CD14-positive monocyte (primary cell): Measurements from ENCODE around the gene COA3. TPM values are rescaled to one million over a fixed set of nuclear protein-coding genes. Genes with fewer than 3 reads are reported as not detected.

Source experiments
- DNase-seq, 3 donors: peaks; one replicate each; pipeline ENCODE4 v3.0.0-alpha.2; 2011 to 2022
- H2AFZ ChIP-seq: 2 replicates; pipeline ENCODE4 v1.6.0; 2012; ENCODE audit warnings: mild to moderate bottlenecking, low read depth, low read length, inconsistent platforms; ENCODE audit not compliant: insufficient read depth, poor library complexity, severe bottlenecking
- H3K27ac ChIP-seq, 2 donors: 1 replicate in 1 of 2; 2 replicates in 1 of 2; pipeline ENCODE4 v1.5.1; 2012 to 2013; ENCODE audit warnings: low read length in 2 of 2, control low read depth in 1 of 2, inconsistent platforms in 1 of 2, low read depth in 1 of 2, mild to moderate bottlenecking in 1 of 2
- H3K27me3 ChIP-seq, 2 donors: one replicate each; pipeline versions ENCODE4 v1.6.0 to v1.6.1; 2011 to 2013; ENCODE audit warnings: low read length in 2 of 2; ENCODE audit not compliant: control insufficient read depth in 2 of 2, insufficient read depth in 2 of 2
- H3K36me3 ChIP-seq, 2 donors: replicated peaks in 1 of 2; 1 replicate in 1 of 2; 2 replicates in 1 of 2; pipeline versions ENCODE4 v1.5.1 to v1.6.1; 2012 to 2013; ENCODE audit warnings: low read length in 2 of 2, control low read depth in 1 of 2, inconsistent platforms in 1 of 2, mild to moderate bottlenecking in 1 of 2; ENCODE audit not compliant: insufficient read depth in 2 of 2, control insufficient read depth in 1 of 2
- H3K4me1 ChIP-seq, 2 donors: 1 replicate in 1 of 2; 2 replicates in 1 of 2; pipeline versions ENCODE4 v1.5.1 to v1.6.1; 2012 to 2013; ENCODE audit warnings: low read length in 2 of 2, control low read depth in 1 of 2, inconsistent platforms in 1 of 2, mild to moderate bottlenecking in 1 of 2, moderate library complexity in 1 of 2; ENCODE audit not compliant: insufficient read depth in 2 of 2, control insufficient read depth in 1 of 2
- H3K4me2 ChIP-seq: replicated peaks from 2 replicates; pipeline ENCODE3; 2012; ENCODE audit warnings: low read length, moderate library complexity, mild to moderate bottlenecking; ENCODE audit not compliant: poor library complexity, severe bottlenecking; ENCODE audit errors: extremely low read depth
- H3K4me3 ChIP-seq, 3 experiments: fragments of 200-600 bp in 1 of 3; sonication (generic) in 1 of 3; replicated peaks in 1 of 3; 1 replicate in 2 of 3; 2 replicates in 1 of 3; pipeline ENCODE4 v1.5.1; 2011 to 2013; ENCODE audit warnings: low read length in 3 of 3, mild to moderate bottlenecking in 3 of 3, control low read depth in 2 of 3, low read depth in 2 of 3, inconsistent platforms in 1 of 3, moderate library complexity in 1 of 3
- H3K79me2 ChIP-seq: 2 replicates; pipeline ENCODE4 v1.6.0; 2012; ENCODE audit warnings: mild to moderate bottlenecking, control low read depth, inconsistent platforms, low read length, moderate library complexity; ENCODE audit not compliant: insufficient read depth
- H3K9ac ChIP-seq: 2 replicates; pipeline ENCODE4 v1.6.0; 2017; ENCODE audit warnings: low read length, mild to moderate bottlenecking; ENCODE audit not compliant: insufficient read depth, poor library complexity, severe bottlenecking
- H3K9me3 ChIP-seq, 2 donors: replicated peaks in 1 of 2; 1 replicate in 1 of 2; 2 replicates in 1 of 2; pipeline versions ENCODE4 v1.5.1 to v1.6.1; 2012 to 2013; ENCODE audit warnings: low read length in 2 of 2, control low read depth in 1 of 2; ENCODE audit not compliant: control insufficient read depth in 1 of 2, insufficient read depth in 1 of 2
- H4K20me1 ChIP-seq: 2 replicates; pipeline ENCODE4 v1.6.0; 2012; ENCODE audit warnings: mild to moderate bottlenecking, low read length, control low read depth, moderate library complexity; ENCODE audit not compliant: insufficient read depth
- H3K27ac Mint-ChIP-seq, 7 donors: one replicate each; pipeline ENCODE4 v1.8.0; 2020; ENCODE audit warnings: mild to moderate bottlenecking in 7 of 7, mixed read lengths in 7 of 7, moderate library complexity in 6 of 7, inconsistent platforms in 2 of 7
- H3K27me3 Mint-ChIP-seq, 3 donors: one replicate each; pipeline ENCODE4 v1.8.0; 2021 to 2022; ENCODE audit warnings: low read depth in 3 of 3, mild to moderate bottlenecking in 3 of 3, mixed read lengths in 3 of 3, moderate library complexity in 3 of 3, inconsistent platforms in 1 of 3
- H3K36me3 Mint-ChIP-seq, 2 donors: one replicate each; pipeline ENCODE4 v1.8.0; 2020; ENCODE audit warnings: mixed read lengths in 2 of 2, inconsistent platforms in 1 of 2, mild to moderate bottlenecking in 1 of 2
- H3K4me1 Mint-ChIP-seq: one replicate; pipeline ENCODE4 v1.8.0; 2020; ENCODE audit warnings: mild to moderate bottlenecking, mixed read lengths
- H3K4me3 Mint-ChIP-seq, 2 donors: one replicate each; pipeline ENCODE4 v1.8.0; 2020; ENCODE audit warnings: mild to moderate bottlenecking in 2 of 2, mixed read lengths in 2 of 2, moderate library complexity in 1 of 2
- H3K9me3 Mint-ChIP-seq, 7 donors: one replicate each; pipeline ENCODE4 v1.8.0; 2020 to 2022; ENCODE audit warnings: mixed read lengths in 7 of 7, mild to moderate bottlenecking in 6 of 7, moderate library complexity in 6 of 7, inconsistent platforms in 2 of 7
- WGBS: methylation state at CpG from one replicate; pipeline ENCODE4 v1.1.5; 2013; ENCODE audit warnings: missing lambda C conversion rate; ENCODE audit not compliant: insufficient coverage; 5-methylcytosine and 5-hydroxymethylcytosine counted together
- intact Hi-C, 2 donors: fragments of 100-400 bp; cut with micrococcal nuclease; formaldehyde crosslinking; loops; one replicate each; pipeline versions ENCODE4 v1.15.0 to v1.15.1; 2023
- polyA plus RNA-seq, 3 donors: library from polyadenylated mRNA; depleted of rRNA in 1 of 3; unstranded in 2 of 3; stranded (reverse) in 1 of 3; fragments of 300-500 nt in 2 of 3; fragments of >200 nt in 1 of 3; fragmentation: Illumina TruSeq in 2 of 3; gene quantifications; 1 replicate in 2 of 3; 2 replicates in 1 of 3; pipeline ENCODE4 v1.2.3, GENCODE V29; 2012 to 2021
- TF ChIP-seq, protein P1 (sequence below): fragments of 200-600 bp; IDR thresholded peaks from one replicate; pipeline ENCODE4 v1.8.0; 2022; ENCODE audit warnings: antibody characterized with exemption, mild to moderate bottlenecking

The COA3 gene
- polyA plus RNA-seq, 3 donors = 21.5 to 171 (median 156) TPM

- intact Hi-C loops = loop anchor here in 1 of 2 donors (5.0 kb wide), 1 partner anchor 340 kb away; the partner anchor contains the start of gene NBR1
- peaks cover 24% of the 10 kb centered on the region for H3K4me1 Mint-ChIP-seq
Observed at GRCh38 chr17:42832213-42832933, 33.9 kb upstream of the COA3 start.

GRCh38 chr17:42830971-42831370 lies 32.5 kb upstream of the COA3 start:
- Histone ChIP-seq H3K4me2 (no peak overlapping the region), H3K27ac (no peak overlapping the region), H3K9ac (no peak overlapping the region), H3K9me3 (no peaks in the 10 kb centered on the region), H3K79me2 (peaks cover 22% of the 10 kb centered on the region), H3K27me3 (no peaks in the 10 kb centered on the region), H2AFZ (no peak overlapping the region), H4K20me1 (peaks cover under 1% of the 10 kb centered on the region), H3K4me1 (peaks cover 24 to 31% of the 10 kb centered on the region in 2 donors), H3K36me3 (peaks cover 2 to 5% of the 10 kb centered on the region in 2 donors), H3K4me3 (no peak overlapping the region)
- peaks cover 0 to 2% (median 0%) of the 10 kb centered on the region in 7 donors for H3K9me3 Mint-ChIP-seq
- intact Hi-C loops = loop anchor here in 1 of 2 donors (5.0 kb wide), 1 partner anchor 341 kb away; the partner anchor contains the start of gene NBR1
- H3K36me3 Mint-ChIP-seq = peaks cover 0 to 4% of the 10 kb centered on the region in 2 donors
- no peak overlapping the region for H3K27ac Mint-ChIP-seq
- DNase-seq = no peak
- TF ChIP-seq, protein P1, sequence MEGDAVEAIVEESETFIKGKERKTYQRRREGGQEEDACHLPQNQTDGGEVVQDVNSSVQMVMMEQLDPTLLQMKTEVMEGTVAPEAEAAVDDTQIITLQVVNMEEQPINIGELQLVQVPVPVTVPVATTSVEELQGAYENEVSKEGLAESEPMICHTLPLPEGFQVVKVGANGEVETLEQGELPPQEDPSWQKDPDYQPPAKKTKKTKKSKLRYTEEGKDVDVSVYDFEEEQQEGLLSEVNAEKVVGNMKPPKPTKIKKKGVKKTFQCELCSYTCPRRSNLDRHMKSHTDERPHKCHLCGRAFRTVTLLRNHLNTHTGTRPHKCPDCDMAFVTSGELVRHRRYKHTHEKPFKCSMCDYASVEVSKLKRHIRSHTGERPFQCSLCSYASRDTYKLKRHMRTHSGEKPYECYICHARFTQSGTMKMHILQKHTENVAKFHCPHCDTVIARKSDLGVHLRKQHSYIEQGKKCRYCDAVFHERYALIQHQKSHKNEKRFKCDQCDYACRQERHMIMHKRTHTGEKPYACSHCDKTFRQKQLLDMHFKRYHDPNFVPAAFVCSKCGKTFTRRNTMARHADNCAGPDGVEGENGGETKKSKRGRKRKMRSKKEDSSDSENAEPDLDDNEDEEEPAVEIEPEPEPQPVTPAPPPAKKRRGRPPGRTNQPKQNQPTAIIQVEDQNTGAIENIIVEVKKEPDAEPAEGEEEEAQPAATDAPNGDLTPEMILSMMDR = no peak
- H3K27me3 Mint-ChIP-seq = peaks cover 10% of the 10 kb centered on the region in 3 donors
- H3K4me3 Mint-ChIP-seq = peak overlapping the region in 1 of 2 donors; percentile 1
- peaks cover 24% of the 10 kb centered on the region for H3K4me1 Mint-ChIP-seq

More at GRCh38 chr17:42832213-42832933, 33.9 kb upstream of the COA3 start:
- peak overlapping the region; percentile 94 to 99 (median 97) for H3K27ac Mint-ChIP-seq
- H3K36me3 ChIP-seq = peaks cover 11 to 17% of the 10 kb centered on the region in 2 donors
- peak overlapping the region; percentile 51 to 91 (median 84) for H3K4me3 ChIP-seq
- DNase-seq = no peak
- peaks cover 10% of the 10 kb centered on the region in 3 donors for H3K27me3 Mint-ChIP-seq
- H3K4me1 ChIP-seq = peaks cover 24 to 32% of the 10 kb centered on the region in 2 donors
- H3K4me3 Mint-ChIP-seq = peak overlapping the region; percentile 95 to 96
- 66% methylated on average over 5 of the region's 9 CpGs for WGBS
- H3K36me3 Mint-ChIP-seq = peaks cover 13 to 15% of the 10 kb centered on the region in 2 donors
- peak overlapping the region; percentile 94 for H3K9ac ChIP-seq
- peaks cover 7% of the 10 kb centered on the region for H4K20me1 ChIP-seq
- peaks cover 0 to 2% (median 0%) of the 10 kb centered on the region in 7 donors for H3K9me3 Mint-ChIP-seq
- H3K9me3 ChIP-seq = no peaks in the 10 kb centered on the region
- no peaks in the 10 kb centered on the region for H3K27me3 ChIP-seq
- peak overlapping the region; percentile 90 for H2AFZ ChIP-seq
- TF ChIP-seq, protein P1 = no peak
- peak overlapping the region; percentile 82 to 94 for H3K27ac ChIP-seq
- peak overlapping the region; percentile 88 for H3K4me2 ChIP-seq
- H3K79me2 ChIP-seq = peaks cover 30% of the 10 kb centered on the region
